ENCODE results near the gene CTDSP2. TPM values are rescaled to one million over a fixed set of nuclear protein-coding genes. Genes with fewer than 3 reads are reported as not detected.
"Not testable (repeated sequence)": the region's sequence is repeated elsewhere in the genome, so short reads cannot be mapped to it uniquely, and the experiment has no call there.

Gene CTDSP2
- total RNA-seq, 1 donor from 2014 or later = 83.2 TPM

DNA sequence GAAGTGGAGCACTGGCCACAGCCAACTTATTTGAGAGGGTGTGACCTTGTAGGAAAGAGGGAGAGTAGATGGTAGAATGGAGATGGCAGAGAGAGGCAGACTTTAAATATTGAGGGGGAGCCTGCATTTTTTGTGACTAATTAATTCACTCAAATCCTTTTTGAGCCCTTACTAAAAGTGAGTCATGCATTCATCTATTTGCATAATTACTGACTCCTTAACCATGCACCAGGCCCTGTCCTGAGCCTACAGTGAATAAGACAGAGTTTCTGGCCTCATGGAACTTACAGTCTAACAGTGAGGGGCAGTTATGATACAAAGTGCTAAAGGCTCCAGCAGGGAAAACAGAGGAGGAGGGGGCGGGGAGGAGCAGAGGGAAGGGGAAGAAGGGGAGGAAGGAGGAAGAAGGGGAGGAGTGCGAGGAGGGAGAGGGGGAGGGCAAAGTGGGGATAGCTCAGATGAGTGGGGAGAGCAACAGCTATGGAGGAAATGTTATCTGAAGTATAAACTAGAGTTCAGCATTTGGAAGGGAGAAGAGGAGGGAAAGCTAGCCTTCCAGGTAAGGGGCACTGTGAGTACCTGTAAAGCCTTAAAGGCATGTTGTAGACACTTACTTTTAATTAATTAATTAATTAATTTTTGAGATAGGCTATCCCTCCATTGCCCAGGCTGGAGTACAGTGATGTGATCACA is 7.5 kb upstream of the CTDSP2 start:
- Mint-ChIP-seq H3K4me3 (no peak overlapping the region), H3K4me1 (peaks cover 30% of the 10 kb centered on the region), H3K27me3 (ENCODE audit: low read depth) (peaks cover 21% of the 10 kb centered on the region), H3K9me3 (no peaks in the 10 kb centered on the region), H3K36me3 (ENCODE audit: low read depth) (no peaks in the 10 kb centered on the region), H3K27ac (ENCODE audit: unreplicated experiment) (no peak overlapping the region)
- TF ChIP-seq, protein P1, sequence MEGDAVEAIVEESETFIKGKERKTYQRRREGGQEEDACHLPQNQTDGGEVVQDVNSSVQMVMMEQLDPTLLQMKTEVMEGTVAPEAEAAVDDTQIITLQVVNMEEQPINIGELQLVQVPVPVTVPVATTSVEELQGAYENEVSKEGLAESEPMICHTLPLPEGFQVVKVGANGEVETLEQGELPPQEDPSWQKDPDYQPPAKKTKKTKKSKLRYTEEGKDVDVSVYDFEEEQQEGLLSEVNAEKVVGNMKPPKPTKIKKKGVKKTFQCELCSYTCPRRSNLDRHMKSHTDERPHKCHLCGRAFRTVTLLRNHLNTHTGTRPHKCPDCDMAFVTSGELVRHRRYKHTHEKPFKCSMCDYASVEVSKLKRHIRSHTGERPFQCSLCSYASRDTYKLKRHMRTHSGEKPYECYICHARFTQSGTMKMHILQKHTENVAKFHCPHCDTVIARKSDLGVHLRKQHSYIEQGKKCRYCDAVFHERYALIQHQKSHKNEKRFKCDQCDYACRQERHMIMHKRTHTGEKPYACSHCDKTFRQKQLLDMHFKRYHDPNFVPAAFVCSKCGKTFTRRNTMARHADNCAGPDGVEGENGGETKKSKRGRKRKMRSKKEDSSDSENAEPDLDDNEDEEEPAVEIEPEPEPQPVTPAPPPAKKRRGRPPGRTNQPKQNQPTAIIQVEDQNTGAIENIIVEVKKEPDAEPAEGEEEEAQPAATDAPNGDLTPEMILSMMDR (conservative IDR thresholded peaks at IDR 0.05) = no peak
- no peak for DNase-seq (ENCODE audit: low read depth, low spot score)

DNA sequence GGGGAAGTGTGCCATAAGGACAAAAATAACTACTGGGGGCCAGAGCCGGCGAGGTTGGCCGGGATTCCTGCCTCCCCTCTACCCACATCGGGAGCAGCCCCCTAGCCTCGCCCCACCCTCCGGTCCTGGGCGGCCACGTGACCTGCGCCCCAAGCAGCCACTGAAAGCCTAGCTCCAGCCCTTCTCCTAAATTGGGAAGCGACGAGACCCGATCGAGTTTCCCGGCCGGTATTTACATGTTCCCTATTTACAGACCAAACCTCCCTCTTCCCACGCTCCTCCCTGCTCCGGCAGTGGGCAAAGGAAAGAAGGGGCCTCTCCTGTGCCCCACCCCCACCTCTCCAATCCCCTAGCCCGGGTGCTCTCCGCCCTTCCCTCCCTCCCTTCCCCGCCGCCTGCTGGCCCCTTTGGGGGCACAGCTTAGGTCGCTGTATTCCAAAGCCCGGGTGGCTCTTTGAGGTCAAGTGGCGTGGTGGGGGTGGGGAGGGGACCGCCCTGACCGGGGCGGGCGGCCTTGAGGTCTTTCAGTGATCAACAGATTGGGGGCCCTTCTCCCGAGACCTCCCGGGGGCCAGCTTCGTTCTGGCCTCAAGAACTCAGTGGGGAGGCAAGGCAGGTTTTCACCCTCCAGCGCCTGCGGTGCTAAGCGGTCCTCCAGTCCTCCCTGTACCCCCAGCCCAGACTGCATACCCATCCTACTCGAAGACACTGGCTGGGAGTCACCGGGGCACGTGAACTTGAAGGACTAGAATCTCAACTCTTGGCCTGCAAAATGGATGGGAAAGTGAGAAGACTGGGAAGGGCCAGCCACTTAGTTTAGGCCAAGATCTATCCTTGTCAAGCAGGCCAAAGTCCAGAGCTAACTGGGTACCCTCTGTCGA is 6.3 kb upstream of the CTDSP2 start:
- TF ChIP-seq, protein P1 (conservative IDR thresholded peaks at IDR 0.05) = peak; percentile 42
- peak; percentile 40 for DNase-seq (ENCODE audit: low read depth, low spot score)
- H3K36me3 Mint-ChIP-seq (ENCODE audit: low read depth) = no peaks in the 10 kb centered on the region
- peaks cover 19% of the 10 kb centered on the region for H3K27me3 Mint-ChIP-seq (ENCODE audit: low read depth)
- no peaks in the 10 kb centered on the region for H3K9me3 Mint-ChIP-seq
- no peak overlapping the region for H3K27ac Mint-ChIP-seq (ENCODE audit: unreplicated experiment)
- H3K4me1 Mint-ChIP-seq = peaks cover 32% of the 10 kb centered on the region
- peak overlapping the region; percentile 84 for H3K4me3 Mint-ChIP-seq

DNA sequence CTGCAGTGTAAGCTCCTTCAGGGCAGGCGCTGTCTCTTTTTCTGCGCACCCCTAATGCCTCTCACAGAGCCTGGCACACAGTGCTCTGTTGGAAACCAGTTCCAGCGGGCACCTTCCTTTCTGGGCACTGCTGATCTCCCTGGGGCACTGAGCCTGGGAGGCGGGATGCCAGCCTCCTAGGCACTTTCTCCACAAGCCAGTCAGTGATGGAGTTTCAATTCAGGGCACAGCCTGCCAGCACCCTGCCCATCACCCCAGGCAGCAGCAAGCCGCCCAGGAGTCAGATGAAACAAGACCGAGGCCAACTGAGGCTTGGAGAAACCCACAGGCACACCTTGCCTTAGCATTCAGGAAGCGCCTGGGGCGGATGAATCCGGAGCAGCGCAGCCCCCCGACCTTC is 5.7 kb upstream of the CTDSP2 start:
- H3K27ac Mint-ChIP-seq (ENCODE audit: unreplicated experiment) = no peak overlapping the region
- H3K36me3 Mint-ChIP-seq (ENCODE audit: low read depth) = no peaks in the 10 kb centered on the region
- peak overlapping the region; percentile 84 for H3K4me3 Mint-ChIP-seq
- peaks cover 19% of the 10 kb centered on the region for H3K27me3 Mint-ChIP-seq (ENCODE audit: low read depth)
- no peaks in the 10 kb centered on the region for H3K9me3 Mint-ChIP-seq
- TF ChIP-seq, protein P1 (conservative IDR thresholded peaks at IDR 0.05) = no peak
- peaks cover 34% of the 10 kb centered on the region for H3K4me1 Mint-ChIP-seq
- no peak for DNase-seq (ENCODE audit: low read depth, low spot score)

DNA sequence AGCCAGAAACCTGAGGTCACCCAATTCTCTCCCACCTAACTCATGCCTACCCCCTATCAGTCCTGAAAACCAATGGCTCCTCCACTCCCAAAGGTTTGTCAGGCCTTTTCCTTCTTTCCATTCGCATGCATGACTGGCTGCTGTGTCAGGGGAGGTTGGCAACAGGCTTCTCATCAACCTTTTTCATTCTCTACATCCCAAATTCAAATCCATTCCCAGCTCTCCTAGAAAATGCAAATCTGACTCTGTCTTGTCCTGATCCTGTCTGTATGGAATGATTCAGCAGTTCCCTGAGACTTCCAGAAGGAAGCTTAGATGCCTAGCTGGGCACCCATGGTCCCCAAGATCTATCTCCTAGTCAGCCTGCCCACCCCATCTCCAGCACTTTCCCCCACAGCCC is 5.0 kb upstream of the CTDSP2 start:
- Mint-ChIP-seq H3K27me3 (ENCODE audit: low read depth) (peaks cover 21% of the 10 kb centered on the region), H3K4me1 (peaks cover 38% of the 10 kb centered on the region), H3K36me3 (ENCODE audit: low read depth) (no peaks in the 10 kb centered on the region), H3K4me3 (peak overlapping the region; percentile 84), H3K27ac (ENCODE audit: unreplicated experiment) (peak overlapping the region; percentile 8), H3K9me3 (no peaks in the 10 kb centered on the region)
- no peak for DNase-seq (ENCODE audit: low read depth, low spot score)
- TF ChIP-seq, protein P1 (conservative IDR thresholded peaks at IDR 0.05) = no peak

DNA sequence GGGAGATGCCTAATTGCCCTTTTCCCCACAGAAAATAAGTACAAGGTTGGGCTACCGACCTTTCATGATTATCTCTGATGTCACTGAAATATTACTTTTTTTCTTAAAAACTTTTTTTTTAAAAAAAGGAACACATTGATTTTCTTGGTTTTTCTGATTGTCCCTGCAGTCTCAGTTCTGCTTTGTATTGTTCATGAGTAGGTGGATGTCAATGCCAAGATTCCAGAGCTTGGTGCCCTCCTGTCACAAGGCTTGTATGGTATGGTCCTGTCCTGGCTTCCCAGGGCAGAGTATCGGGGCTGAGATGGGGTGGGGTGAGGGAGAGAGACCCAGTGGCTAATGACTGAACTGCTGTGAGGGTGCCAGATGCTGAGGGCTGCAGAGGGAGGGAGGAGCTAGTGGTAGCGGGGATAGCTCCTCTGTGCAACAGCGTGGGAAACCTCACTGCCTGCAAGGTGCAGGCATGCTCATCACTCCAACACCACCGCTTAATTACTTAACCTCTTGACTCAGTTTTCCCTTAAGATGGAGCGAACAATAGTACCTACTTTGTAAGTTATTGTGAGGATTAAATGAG is 4.4 kb upstream of the CTDSP2 start:
- Mint-ChIP-seq H3K27me3 (ENCODE audit: low read depth) (peaks cover 21% of the 10 kb centered on the region), H3K4me1 (peaks cover 38% of the 10 kb centered on the region), H3K27ac (ENCODE audit: unreplicated experiment) (no peak overlapping the region), H3K9me3 (no peaks in the 10 kb centered on the region), H3K36me3 (ENCODE audit: low read depth) (no peaks in the 10 kb centered on the region), H3K4me3 (peak overlapping the region; percentile 84)
- TF ChIP-seq, protein P1 (conservative IDR thresholded peaks at IDR 0.05) = no peak
- DNase-seq (ENCODE audit: low read depth, low spot score) = no peak

DNA sequence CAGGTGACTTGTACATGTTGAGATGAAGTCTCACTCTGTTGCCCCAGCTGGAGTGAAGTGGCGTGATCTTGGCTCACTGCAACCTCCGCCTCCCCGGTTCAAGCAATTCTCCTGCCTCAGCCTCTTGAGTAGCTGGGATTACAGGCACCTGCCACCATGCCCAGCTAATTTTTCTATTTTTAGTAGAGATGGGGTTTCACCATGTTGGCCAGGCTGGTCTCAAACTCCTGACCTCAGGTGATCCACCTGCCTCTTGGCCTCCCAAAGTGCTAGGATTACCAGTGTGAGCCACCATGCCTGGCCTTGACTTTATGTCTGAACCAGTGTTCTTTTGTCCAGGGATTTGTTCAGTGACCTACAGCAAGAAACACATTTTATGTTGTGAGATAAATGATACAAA is 2.9 kb upstream of the CTDSP2 start:
- peak overlapping the region; percentile 69 for H3K27ac Mint-ChIP-seq (ENCODE audit: unreplicated experiment)
- H3K27me3 Mint-ChIP-seq (ENCODE audit: low read depth) = peaks cover 19% of the 10 kb centered on the region
- H3K4me1 Mint-ChIP-seq = peaks cover 41% of the 10 kb centered on the region
- H3K4me3 Mint-ChIP-seq = peak overlapping the region; percentile 50
- not testable (repeated sequence) for H3K36me3 Mint-ChIP-seq (ENCODE audit: low read depth); DNase-seq (ENCODE audit: low read depth, low spot score); H3K9me3 Mint-ChIP-seq

Measured in neural crest cell (in vitro differentiated cells).